ENCODE measurements around the gene HDGF. TPM values are rescaled to one million over a fixed set of nuclear protein-coding genes. Genes with fewer than 3 reads are reported as not detected.

The HDGF gene
- total and polyA plus RNA-seq, 11 donors: 87.7 to 240 (median 147) TPM

- H3K27me3 ChIP-seq: no peaks in the 10 kb centered on the region
- peaks cover 0 to 26% (median 12%) of the 10 kb centered on the region in 9 donors for H3K36me3 ChIP-seq
- TF ChIP-seq POLR2A (IDR thresholded peaks at IDR 0.05) (no peak), CTCF (IDR thresholded peaks at IDR 0.05) (no peak)
- intact Hi-C loops (cut with DNase I): no loop called here
- 16 to 23% (median 22%) methylated on average over 1 of the region's 1 CpG for WGBS, 4 donors
- DNase-seq: no peak
- H3K27ac ChIP-seq: no peak overlapping the region
- no peak overlapping the region for H3K4me3 ChIP-seq
- no peak for ATAC-seq
- H3K9me3 ChIP-seq: no peaks in the 10 kb centered on the region
- peaks cover 0 to 58% (median 42%) of the 10 kb centered on the region in 12 donors for H3K4me1 ChIP-seq
These were observed 26.1 kb upstream of the HDGF start for GRCh38 chr1:156777573-156777972.

GRCh38 chr1:156776942-156777341, 25.5 kb upstream of the HDGF start:
- TF ChIP-seq CTCF (IDR thresholded peaks at IDR 0.05): no peak
- no peak for TF ChIP-seq POLR2A (IDR thresholded peaks at IDR 0.05)
- Histone ChIP-seq H3K9me3 (no peaks in the 10 kb centered on the region), H3K4me1 (peaks cover 0 to 60% (median 44%) of the 10 kb centered on the region in 12 donors), H3K4me3 (no peak overlapping the region), H3K27ac (no peak overlapping the region), H3K36me3 (peaks cover 0 to 23% (median 12%) of the 10 kb centered on the region in 9 donors), H3K27me3 (no peaks in the 10 kb centered on the region)
- no peak for DNase-seq
- 49 to 67% (median 57%) methylated on average over 4 of the region's 4 CpGs for WGBS, 4 donors
- intact Hi-C loops (cut with DNase I): no loop called here
- peak in 1 of 4 donors; percentile 20 for ATAC-seq

- H3K27ac ChIP-seq: no peak overlapping the region
- TF ChIP-seq POLR2A (IDR thresholded peaks at IDR 0.05) (no peak), CTCF (IDR thresholded peaks at IDR 0.05) (no peak)
- peaks cover 0 to 24% (median 12%) of the 10 kb centered on the region in 9 donors for H3K36me3 ChIP-seq
- no peaks in the 10 kb centered on the region for H3K27me3 ChIP-seq
- ATAC-seq (no peak), DNase-seq (no peak)
- no peak overlapping the region for H3K4me3 ChIP-seq
- 88 to 91% (median 90%) methylated on average over 5 of the region's 5 CpGs for WGBS, 4 donors
- peaks cover 0 to 62% (median 46%) of the 10 kb centered on the region in 12 donors for H3K4me1 ChIP-seq
- no peaks in the 10 kb centered on the region for H3K9me3 ChIP-seq
- intact Hi-C loops (cut with DNase I): no loop called here
These were observed 24.3 kb upstream of the HDGF start for GRCh38 chr1:156775799-156776198.

GRCh38 chr1:156773607-156774006, 22.1 kb upstream of the HDGF start:
- WGBS, 4 donors: 93 to 96% (median 94%) methylated on average over 3 of the region's 3 CpGs
- Histone ChIP-seq H3K27me3 (no peaks in the 10 kb centered on the region), H3K4me3 (peak overlapping the region in 2 of 12 donors; percentile 11 to 14), H3K36me3 (peaks cover 0 to 34% (median 19%) of the 10 kb centered on the region in 9 donors), H3K9me3 (no peaks in the 10 kb centered on the region), H3K4me1 (peaks cover 0 to 84% (median 67%) of the 10 kb centered on the region in 12 donors), H3K27ac (peak overlapping the region in 9 of 12 donors; percentile 12 to 60 (median 46))
- no peak for ATAC-seq
- no peak for TF ChIP-seq CTCF (IDR thresholded peaks at IDR 0.05)
- TF ChIP-seq POLR2A (IDR thresholded peaks at IDR 0.05): no peak
- intact Hi-C loops (cut with DNase I): no loop called here
- DNase-seq: no peak
